ENCODE results near the gene SND1.

Gene SND1

GRCh38 chr7:127754457-127754856, 102.5 kb downstream of the SND1 start:
- TF ChIP-seq CTCF (IDR thresholded peaks at IDR 0.05) = no peak

GRCh38 chr7:127755521-127755920, 103.5 kb downstream of the SND1 start:
- no peak for TF ChIP-seq CTCF (IDR thresholded peaks at IDR 0.05)

GRCh38 chr7:127755965-127756364, 104.0 kb downstream of the SND1 start:
- TF ChIP-seq CTCF (IDR thresholded peaks at IDR 0.05) = no peak

- no peak for TF ChIP-seq CTCF (IDR thresholded peaks at IDR 0.05)
Measured at GRCh38 chr7:127758105-127758504, 106.1 kb downstream of the SND1 start.

- TF ChIP-seq CTCF (IDR thresholded peaks at IDR 0.05) = no peak
Measured at GRCh38 chr7:127758845-127759244, 106.9 kb downstream of the SND1 start.

GRCh38 chr7:127759945-127760421, 108.0 kb downstream of the SND1 start:
- TF ChIP-seq CTCF (IDR thresholded peaks at IDR 0.05) = no peak

- no peak for TF ChIP-seq CTCF (IDR thresholded peaks at IDR 0.05)
Measured at GRCh38 chr7:127760436-127761031, 108.5 kb downstream of the SND1 start.

GRCh38 chr7:127761196-127761595, 109.2 kb downstream of the SND1 start:
- no peak for TF ChIP-seq CTCF (IDR thresholded peaks at IDR 0.05)

All from LNCAP (cell line).